Osteoblast (primary cell): ENCODE measurements around the gene BTBD7. TPM values are rescaled to one million over a fixed set of nuclear protein-coding genes. Genes with fewer than 3 reads are reported as not detected.

Source experiments
- DNase-seq: peaks from one replicate; pipeline ENCODE4 v3.0.0; 2011; ENCODE audit warnings: low spot score, mixed read lengths; ENCODE audit not compliant: insufficient read length; ENCODE audit errors: missing footprints
- H2AFZ ChIP-seq: 2 replicates; pipeline ENCODE4 v1.6.0; 2011; ENCODE audit warnings: mild to moderate bottlenecking, low read length
- H3K27ac ChIP-seq: 2 replicates; pipeline ENCODE4 v1.5.1; 2011; ENCODE audit warnings: mild to moderate bottlenecking, low read depth, low read length, moderate library complexity
- H3K27me3 ChIP-seq: 2 replicates; pipeline ENCODE4 v1.6.0; 2012; ENCODE audit warnings: mild to moderate bottlenecking, control low read depth, inconsistent platforms, low read length, moderate library complexity; ENCODE audit not compliant: insufficient read depth
- H3K36me3 ChIP-seq: 2 replicates; pipeline ENCODE4 v1.5.1; 2011; ENCODE audit warnings: mild to moderate bottlenecking, low read length, control low read depth, moderate library complexity; ENCODE audit not compliant: insufficient read depth
- H3K4me1 ChIP-seq: 2 replicates; pipeline ENCODE4 v1.5.1; 2011; ENCODE audit warnings: mild to moderate bottlenecking, low read length, control low read depth, moderate library complexity; ENCODE audit not compliant: insufficient read depth
- H3K4me2 ChIP-seq: 2 replicates; pipeline ENCODE4 v1.6.0; 2011; ENCODE audit warnings: mild to moderate bottlenecking, low read length; ENCODE audit not compliant: insufficient read depth
- H3K4me3 ChIP-seq: fragments of 200-600 bp; sonication (generic); 3 replicates; pipeline ENCODE4 v1.5.1; 2012; ENCODE audit warnings: mild to moderate bottlenecking, low read length, inconsistent platforms; ENCODE audit not compliant: insufficient read depth
- H3K79me2 ChIP-seq: 2 replicates; pipeline ENCODE4 v1.6.0; 2012; ENCODE audit warnings: mild to moderate bottlenecking, low read length, control low read depth, inconsistent platforms; ENCODE audit not compliant: insufficient read depth
- H3K9me3 ChIP-seq: 2 replicates; pipeline ENCODE4 v1.5.1; 2011; ENCODE audit warnings: low read depth, low read length, control low read depth
- H4K20me1 ChIP-seq: 2 replicates; pipeline ENCODE4 v1.6.0; 2012; ENCODE audit warnings: mild to moderate bottlenecking, low read length, control low read depth; ENCODE audit not compliant: insufficient read depth
- CTCF ChIP-seq: IDR thresholded peaks from 2 replicates; pipeline ENCODE4 v1.5.1; 2011; ENCODE audit warnings: mild to moderate bottlenecking, low read depth, low read length, moderate library complexity; ENCODE audit errors: extremely low read depth
- total RNA-seq: library from RNA; depleted of rRNA; stranded (reverse); fragments of >200 nt; gene quantifications from 2 replicates; pipeline ENCODE4 v1.2.3, GENCODE V29; 2012

BTBD7 gene
- total RNA-seq, 1 donor = 31.1 TPM

- Histone ChIP-seq H3K36me3 (peaks cover 35% of the 10 kb centered on the region), H2AFZ (no peak overlapping the region), H3K4me2 (no peak overlapping the region), H3K79me2 (peaks cover 18% of the 10 kb centered on the region), H3K9me3 (no peaks in the 10 kb centered on the region), H4K20me1 (no peaks in the 10 kb centered on the region), H3K27ac (no peak overlapping the region), H3K27me3 (no peaks in the 10 kb centered on the region), H3K4me1 (peaks cover 13% of the 10 kb centered on the region), H3K4me3 (no peak overlapping the region)
- no peak for DNase-seq
- TF ChIP-seq CTCF = no peak
Observed at GRCh38 chr14:93212432-93212831, 120.4 kb downstream of the BTBD7 start.

- Histone ChIP-seq H3K4me2 (peak overlapping the region; percentile 79), H2AFZ (peak overlapping the region; percentile 93), H3K4me3 (peak overlapping the region; percentile 99), H3K9me3 (no peaks in the 10 kb centered on the region), H3K4me1 (peaks cover 20% of the 10 kb centered on the region), H3K79me2 (peaks cover 50% of the 10 kb centered on the region), H4K20me1 (no peaks in the 10 kb centered on the region), H3K27me3 (no peaks in the 10 kb centered on the region), H3K36me3 (peaks cover 7% of the 10 kb centered on the region), H3K27ac (peak overlapping the region; percentile 80)
- peak; percentile 86 for DNase-seq
- peak; percentile 39 for TF ChIP-seq CTCF
Observed at GRCh38 chr14:93207468-93208308, 125.1 kb downstream of the BTBD7 start.

- no peaks in the 10 kb centered on the region for H3K9me3 ChIP-seq
- peak within 1 kb of the TSS; percentile 99 for H3K4me3 ChIP-seq
- peak; percentile 12 for TF ChIP-seq CTCF
- no peaks in the 10 kb centered on the region for H4K20me1 ChIP-seq
- no peaks in the 10 kb centered on the region for H3K36me3 ChIP-seq
- H3K79me2 ChIP-seq = peaks cover 50% of the 10 kb centered on the region
- H3K27ac ChIP-seq = peak within 1 kb of the TSS; percentile 80
- H2AFZ ChIP-seq = peak within 1 kb of the TSS; percentile 95
- peaks cover 20% of the 10 kb centered on the region for H3K4me1 ChIP-seq
- H3K4me2 ChIP-seq = peak within 1 kb of the TSS; percentile 79
- DNase-seq = peak; percentile 95
- H3K27me3 ChIP-seq = no peaks in the 10 kb centered on the region
Observed at GRCh38 chr14:93206793-93207467, 125.9 kb downstream of the BTBD7 start, which contains the start of the genes GON7 and UBR7. Gene GON7 (minus strand): TSS chr14:93207065. CDS start chr14:93207037, 28 bp downstream. Gene UBR7 (plus strand): TSS chr14:93207256. CDS start chr14:93207292, 36 bp downstream.
